ENCODE results near the gene PHOSPHO2. TPM values are rescaled to one million over a fixed set of nuclear protein-coding genes. Genes with fewer than 3 reads are reported as not detected.

The PHOSPHO2 gene
- total RNA-seq, 1 experiment from 2014 or later = 5.9 TPM

- TF ChIP-seq EZH2 (IDR thresholded peaks at IDR 0.05; ENCODE audit: low read length, unreplicated experiment) (no peak), CTCF (conservative IDR thresholded peaks at IDR 0.05; ENCODE audit: low read depth, low read length) (no peak), EZH2phosphoT487 (IDR thresholded peaks at IDR 0.05; ENCODE audit: borderline replicate concordance, low read length) (no peak)
- H2AFZ ChIP-seq (ENCODE audit: low read length) = no peak overlapping the region
- H3F3A ChIP-seq (ENCODE audit: low read length, unreplicated experiment) = no peaks in the 10 kb centered on the region
- no peaks in the 10 kb centered on the region for H3K9me3 ChIP-seq (ENCODE audit: low read length)
- ChIA-PET POLR2A (ENCODE audit: unreplicated experiment) (no interaction called here), CTCF (no interaction called here)
- no peak overlapping the region for H3K4me2 ChIP-seq (ENCODE audit: low read length)
- H3K36me3 ChIP-seq (ENCODE audit: low read depth, low read length) = no peaks in the 10 kb centered on the region
- no peaks in the 10 kb centered on the region for H3K79me2 ChIP-seq (ENCODE audit: low read length)
- no peak overlapping the region for H3K4me3 ChIP-seq (ENCODE audit: low read length)
- ATAC-seq (no peak), DNase-seq (no peak)
- no peaks in the 10 kb centered on the region for H3K9me2 ChIP-seq (replicated peaks; ENCODE audit: low read length)
- no TSS peak for BruUV-seq (replicated peaks)
- no peaks in the 10 kb centered on the region for H3K27me3 ChIP-seq (ENCODE audit: low read length)
- intact Hi-C loops (cut with micrococcal nuclease) = no loop called here
- no peak overlapping the region for H3K9ac ChIP-seq (ENCODE audit: low read length)
- H3K27ac ChIP-seq (ENCODE audit: low read length) = no peak overlapping the region
- no peaks in the 10 kb centered on the region for H4K20me1 ChIP-seq (ENCODE audit: low read length)
- H3K4me1 ChIP-seq (ENCODE audit: insufficient read depth, low read length) = peaks cover 26% of the 10 kb centered on the region
These were observed 24.7 kb downstream of the PHOSPHO2 start for GRCh38 chr2:169718930-169719504.

GRCh38 chr2:169721016-169721415 is 26.7 kb downstream of the PHOSPHO2 start:
- no TSS peak for BruUV-seq (replicated peaks)
- intact Hi-C loops (cut with micrococcal nuclease) = no loop called here
- CTCF ChIA-PET = no interaction called here

More at GRCh38 chr2:169721016-169721415, 26.7 kb downstream of the PHOSPHO2 start:
- no peaks in the 10 kb centered on the region for H3K79me2 ChIP-seq (ENCODE audit: low read length)
- H2AFZ ChIP-seq (ENCODE audit: low read length) = no peak overlapping the region
- H3K9ac ChIP-seq (ENCODE audit: low read length) = no peak overlapping the region
- H3K4me1 ChIP-seq (ENCODE audit: insufficient read depth, low read length) = peaks cover 10% of the 10 kb centered on the region
- no peak overlapping the region for H3K27ac ChIP-seq (ENCODE audit: low read length)
- H3K9me3 ChIP-seq (ENCODE audit: low read length) = no peaks in the 10 kb centered on the region
- no peak overlapping the region for H3K4me2 ChIP-seq (ENCODE audit: low read length)
- ATAC-seq (no peak), DNase-seq (no peak)
- H3K36me3 ChIP-seq (ENCODE audit: low read depth, low read length) = no peaks in the 10 kb centered on the region
- no peak overlapping the region for H3K4me3 ChIP-seq (ENCODE audit: low read length)
- H3K27me3 ChIP-seq (ENCODE audit: low read length) = no peaks in the 10 kb centered on the region
- no peaks in the 10 kb centered on the region for H3F3A ChIP-seq (ENCODE audit: low read length, unreplicated experiment)
- no peak for TF ChIP-seq CTCF (conservative IDR thresholded peaks at IDR 0.05; ENCODE audit: low read depth, low read length)
- no peak for TF ChIP-seq EZH2phosphoT487 (IDR thresholded peaks at IDR 0.05; ENCODE audit: borderline replicate concordance, low read length)
- no peak for TF ChIP-seq EZH2 (IDR thresholded peaks at IDR 0.05; ENCODE audit: low read length, unreplicated experiment)
- POLR2A ChIA-PET (ENCODE audit: unreplicated experiment) = interaction anchor here (0.6 kb wide), 1 partner anchor 1482 kb away, joined by 3 read pairs; no protein-coding TSS in a partner anchor
- no peaks in the 10 kb centered on the region for H4K20me1 ChIP-seq (ENCODE audit: low read length)
- H3K9me2 ChIP-seq (replicated peaks; ENCODE audit: low read length) = no peaks in the 10 kb centered on the region

Measured in PC-3 (cell line).